Muscle of arm (tissue), 12 donors: ENCODE measurements around the gene LKAAEAR1. TPM values are rescaled to one million over a fixed set of nuclear protein-coding genes. Genes with fewer than 3 reads are reported as not detected.

Experiments
- DNase-seq: peaks from one replicate; pipeline ENCODE4 v3.0.0-alpha.2; 2013
- polyA plus RNA-seq, 12 donors: library from polyadenylated mRNA; unstranded; fragments of 120-200 nt; gene quantifications; one replicate each; pipeline ENCODE4 v1.2.1, GENCODE V29; 2013; ENCODE audit not compliant: insufficient read length in 12 of 12

LKAAEAR1 gene
- polyA plus RNA-seq, 12 donors, result 0.16 to 0.44 (median 0.25) TPM; not detected in 8

GRCh38 chr20:64079273-64080012 lies 4.8 kb downstream of the LKAAEAR1 start, which contains the start of gene RGS19:
RGS19 (minus strand) TSS chr20:64079518; CDS start chr20:64076886, 2,632 bp downstream.
- peak; percentile 80 for DNase-seq

- no peak for DNase-seq
Measured at GRCh38 chr20:64078934-64079272, 5.3 kb downstream of the LKAAEAR1 start.

- no peak for DNase-seq
Measured at GRCh38 chr20:64077876-64078551, 6.2 kb downstream of the LKAAEAR1 start.

GRCh38 chr20:64077541-64077875 lies 6.7 kb downstream of the LKAAEAR1 start:
- DNase-seq, result no peak

GRCh38 chr20:64077094-64077493 lies 7.1 kb downstream of the LKAAEAR1 start:
- no peak for DNase-seq

- DNase-seq, result no peak
Measured at GRCh38 chr20:64076061-64076997, 7.9 kb downstream of the LKAAEAR1 start.

GRCh38 chr20:64075556-64075955 lies 8.6 kb downstream of the LKAAEAR1 start:
- no peak for DNase-seq

- no peak for DNase-seq
Measured at GRCh38 chr20:64074963-64075362, 9.2 kb downstream of the LKAAEAR1 start.

- DNase-seq, result no peak
Measured at GRCh38 chr20:64074184-64074789, 9.9 kb downstream of the LKAAEAR1 start.

- no peak for DNase-seq
Measured at GRCh38 chr20:64073476-64074183, 10.6 kb downstream of the LKAAEAR1 start.

GRCh38 chr20:64072498-64073063 lies 11.6 kb downstream of the LKAAEAR1 start:
- no peak for DNase-seq

GRCh38 chr20:64071341-64072332 lies 12.6 kb downstream of the LKAAEAR1 start:
- no peak for DNase-seq

- DNase-seq, result no peak
Measured at GRCh38 chr20:64070244-64070993, 13.8 kb downstream of the LKAAEAR1 start.

- no peak for DNase-seq
Measured at GRCh38 chr20:64069614-64070243, 14.5 kb downstream of the LKAAEAR1 start.

- no peak for DNase-seq
Measured at GRCh38 chr20:64069209-64069613, 15.0 kb downstream of the LKAAEAR1 start.

GRCh38 chr20:64068386-64069208 lies 15.6 kb downstream of the LKAAEAR1 start:
- no peak for DNase-seq

GRCh38 chr20:64067733-64068307 lies 16.4 kb downstream of the LKAAEAR1 start:
- no peak for DNase-seq
